ENCODE data around the gene CMSS1.

CMSS1 gene

GRCh38 chr3:100129941-100130340 is 312.3 kb downstream of the CMSS1 start:
- Histone ChIP-seq H3K27ac (ENCODE audit: low read length) (no peak overlapping the region), H3K36me3 (ENCODE audit: control insufficient read depth in 1 of 2, insufficient read depth in 2 of 2, low read length in 2 of 2) (no peaks in the 10 kb centered on the region), H3K9me3 (ENCODE audit: control insufficient read depth in 1 of 2, low read length in 2 of 2) (no peaks in the 10 kb centered on the region), H3K4me3 (ENCODE audit: low read depth in 1 of 2, low read length in 2 of 2) (no peak overlapping the region), H3K27me3 (ENCODE audit: low read depth, low read length) (no peaks in the 10 kb centered on the region), H3K4me1 (ENCODE audit: control insufficient read depth in 1 of 2, insufficient read depth in 2 of 2, low read length in 2 of 2) (peaks cover 4 to 15% of the 10 kb centered on the region in 2 donors)

DNA sequence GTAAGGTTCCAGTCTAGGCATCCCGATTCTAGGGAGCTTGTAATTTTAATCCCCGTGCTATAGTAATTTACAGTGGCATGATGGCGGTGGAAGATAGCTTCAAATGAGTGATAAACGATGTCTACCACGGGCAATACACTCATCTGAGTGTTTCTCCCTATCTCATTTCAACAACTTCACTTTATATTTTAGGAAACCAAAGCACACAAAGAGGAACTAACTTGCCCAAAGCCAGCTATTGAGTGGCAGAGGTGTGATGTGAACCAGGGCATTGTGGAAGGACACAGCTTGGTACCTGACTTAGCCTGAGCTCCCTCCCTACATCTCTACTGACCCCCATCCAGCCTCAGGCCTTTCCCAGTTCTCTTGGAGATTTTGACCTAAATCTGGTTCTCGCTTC is 313.6 kb downstream of the CMSS1 start:
- no peak overlapping the region for H3K27ac ChIP-seq (ENCODE audit: low read length)
- H3K9me3 ChIP-seq (ENCODE audit: control insufficient read depth in 1 of 2, low read length in 2 of 2) = no peaks in the 10 kb centered on the region
- H3K4me3 ChIP-seq (ENCODE audit: low read depth in 1 of 2, low read length in 2 of 2) = no peak overlapping the region
- no peaks in the 10 kb centered on the region for H3K27me3 ChIP-seq (ENCODE audit: low read depth, low read length)
- H3K36me3 ChIP-seq (ENCODE audit: control insufficient read depth in 1 of 2, insufficient read depth in 2 of 2, low read length in 2 of 2) = no peaks in the 10 kb centered on the region
- peaks cover 0 to 8% of the 10 kb centered on the region in 2 donors for H3K4me1 ChIP-seq (ENCODE audit: control insufficient read depth in 1 of 2, insufficient read depth in 2 of 2, low read length in 2 of 2)

GRCh38 chr3:100136921-100137320 is 319.3 kb downstream of the CMSS1 start:
- Histone ChIP-seq H3K4me3 (ENCODE audit: low read depth in 1 of 2, low read length in 2 of 2) (no peak overlapping the region), H3K27ac (ENCODE audit: low read length) (no peak overlapping the region), H3K4me1 (ENCODE audit: control insufficient read depth in 1 of 2, insufficient read depth in 2 of 2, low read length in 2 of 2) (peaks cover 0 to 5% of the 10 kb centered on the region in 2 donors), H3K27me3 (ENCODE audit: low read depth, low read length) (no peaks in the 10 kb centered on the region), H3K36me3 (ENCODE audit: control insufficient read depth in 1 of 2, insufficient read depth in 2 of 2, low read length in 2 of 2) (no peaks in the 10 kb centered on the region), H3K9me3 (ENCODE audit: control insufficient read depth in 1 of 2, low read length in 2 of 2) (no peaks in the 10 kb centered on the region)

- peaks cover 0 to 7% of the 10 kb centered on the region in 2 donors for H3K9me3 ChIP-seq (ENCODE audit: control insufficient read depth in 1 of 2, low read length in 2 of 2)
- H3K27me3 ChIP-seq (ENCODE audit: low read depth, low read length) = no peaks in the 10 kb centered on the region
- no peak overlapping the region for H3K4me3 ChIP-seq (ENCODE audit: low read depth in 1 of 2, low read length in 2 of 2)
- H3K27ac ChIP-seq (ENCODE audit: low read length) = no peak overlapping the region
- no peaks in the 10 kb centered on the region for H3K36me3 ChIP-seq (ENCODE audit: control insufficient read depth in 1 of 2, insufficient read depth in 2 of 2, low read length in 2 of 2)
- peaks cover 0 to 5% of the 10 kb centered on the region in 2 donors for H3K4me1 ChIP-seq (ENCODE audit: control insufficient read depth in 1 of 2, insufficient read depth in 2 of 2, low read length in 2 of 2)
Measured at GRCh38 chr3:100140976-100141375, 323.3 kb downstream of the CMSS1 start.

GRCh38 chr3:100141586-100141985 is 323.9 kb downstream of the CMSS1 start:
- Histone ChIP-seq H3K4me3 (ENCODE audit: low read depth in 1 of 2, low read length in 2 of 2) (no peak overlapping the region), H3K27me3 (ENCODE audit: low read depth, low read length) (no peaks in the 10 kb centered on the region), H3K4me1 (ENCODE audit: control insufficient read depth in 1 of 2, insufficient read depth in 2 of 2, low read length in 2 of 2) (no peaks in the 10 kb centered on the region), H3K27ac (ENCODE audit: low read length) (no peak overlapping the region), H3K36me3 (ENCODE audit: control insufficient read depth in 1 of 2, insufficient read depth in 2 of 2, low read length in 2 of 2) (no peaks in the 10 kb centered on the region), H3K9me3 (ENCODE audit: control insufficient read depth in 1 of 2, low read length in 2 of 2) (peaks cover 0 to 7% of the 10 kb centered on the region in 2 donors)

DNA sequence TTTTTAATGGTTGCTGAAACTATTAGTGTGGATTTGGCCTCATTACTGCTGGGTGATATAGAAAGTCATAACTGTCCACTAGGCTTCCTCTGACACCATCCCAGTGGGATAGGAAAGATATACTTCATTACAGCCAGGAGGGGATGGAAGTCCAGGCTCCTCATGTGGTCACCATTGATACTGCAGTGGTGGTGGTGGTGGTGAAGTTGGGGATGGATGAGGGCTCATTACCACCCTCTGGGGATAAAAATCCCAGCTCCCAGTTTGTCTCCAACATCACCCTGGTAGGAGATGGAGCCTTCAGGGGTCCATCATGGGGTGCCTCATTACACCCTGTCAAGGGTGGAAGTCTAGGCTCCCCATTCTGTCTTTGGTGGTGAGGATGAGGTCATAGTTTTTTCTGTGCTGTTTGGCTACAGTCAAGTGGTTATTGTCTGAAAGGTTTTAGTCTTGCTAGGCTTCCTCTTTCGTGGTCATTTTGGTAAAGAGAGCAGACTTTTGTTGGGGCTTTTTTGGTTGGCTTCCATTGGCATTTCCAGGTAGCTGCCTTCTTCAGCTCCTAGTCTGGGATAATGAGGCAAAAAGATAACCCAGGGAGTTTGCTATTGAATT is 326.7 kb downstream of the CMSS1 start:
- Histone ChIP-seq H3K4me3 (ENCODE audit: low read depth in 1 of 2, low read length in 2 of 2) (no peak overlapping the region), H3K4me1 (ENCODE audit: control insufficient read depth in 1 of 2, insufficient read depth in 2 of 2, low read length in 2 of 2) (peaks cover 0 to 4% of the 10 kb centered on the region in 2 donors), H3K9me3 (ENCODE audit: control insufficient read depth in 1 of 2, low read length in 2 of 2) (peaks cover 0 to 7% of the 10 kb centered on the region in 2 donors), H3K36me3 (ENCODE audit: control insufficient read depth in 1 of 2, insufficient read depth in 2 of 2, low read length in 2 of 2) (no peaks in the 10 kb centered on the region), H3K27ac (ENCODE audit: low read length) (no peak overlapping the region), H3K27me3 (ENCODE audit: low read depth, low read length) (no peaks in the 10 kb centered on the region)

- Histone ChIP-seq H3K4me3 (ENCODE audit: low read depth in 1 of 2, low read length in 2 of 2) (no peak overlapping the region), H3K27ac (ENCODE audit: low read length) (peak overlapping the region; percentile 27), H3K4me1 (ENCODE audit: control insufficient read depth in 1 of 2, insufficient read depth in 2 of 2, low read length in 2 of 2) (peaks cover 0 to 20% of the 10 kb centered on the region in 2 donors)
Measured at GRCh38 chr3:100149130-100149529, 331.5 kb downstream of the CMSS1 start.

GRCh38 chr3:100149713-100150415 is 332.2 kb downstream of the CMSS1 start:
- Histone ChIP-seq H3K4me1 (ENCODE audit: control insufficient read depth in 1 of 2, insufficient read depth in 2 of 2, low read length in 2 of 2) (peaks cover 0 to 20% of the 10 kb centered on the region in 2 donors), H3K27me3 (ENCODE audit: low read depth, low read length) (no peaks in the 10 kb centered on the region), H3K27ac (ENCODE audit: low read length) (peak overlapping the region; percentile 27), H3K36me3 (ENCODE audit: control insufficient read depth in 1 of 2, insufficient read depth in 2 of 2, low read length in 2 of 2) (no peaks in the 10 kb centered on the region), H3K9me3 (ENCODE audit: control insufficient read depth in 1 of 2, low read length in 2 of 2) (no peaks in the 10 kb centered on the region), H3K4me3 (ENCODE audit: low read depth in 1 of 2, low read length in 2 of 2) (no peak overlapping the region)

More at GRCh38 chr3:100149130-100149529, 331.5 kb downstream of the CMSS1 start:
- H3K9me3 ChIP-seq (ENCODE audit: control insufficient read depth in 1 of 2, low read length in 2 of 2) = no peaks in the 10 kb centered on the region
- no peaks in the 10 kb centered on the region for H3K36me3 ChIP-seq (ENCODE audit: control insufficient read depth in 1 of 2, insufficient read depth in 2 of 2, low read length in 2 of 2)
- H3K27me3 ChIP-seq (ENCODE audit: low read depth, low read length) = no peaks in the 10 kb centered on the region

GRCh38 chr3:100150473-100150872 is 332.8 kb downstream of the CMSS1 start:
- Histone ChIP-seq H3K4me1 (ENCODE audit: control insufficient read depth in 1 of 2, insufficient read depth in 2 of 2, low read length in 2 of 2) (peaks cover 0 to 20% of the 10 kb centered on the region in 2 donors), H3K36me3 (ENCODE audit: control insufficient read depth in 1 of 2, insufficient read depth in 2 of 2, low read length in 2 of 2) (no peaks in the 10 kb centered on the region), H3K27me3 (ENCODE audit: low read depth, low read length) (no peaks in the 10 kb centered on the region), H3K4me3 (ENCODE audit: low read depth in 1 of 2, low read length in 2 of 2) (no peak overlapping the region), H3K9me3 (ENCODE audit: control insufficient read depth in 1 of 2, low read length in 2 of 2) (peaks cover 4 to 5% of the 10 kb centered on the region in 2 donors), H3K27ac (ENCODE audit: low read length) (peak overlapping the region; percentile 45)

DNA sequence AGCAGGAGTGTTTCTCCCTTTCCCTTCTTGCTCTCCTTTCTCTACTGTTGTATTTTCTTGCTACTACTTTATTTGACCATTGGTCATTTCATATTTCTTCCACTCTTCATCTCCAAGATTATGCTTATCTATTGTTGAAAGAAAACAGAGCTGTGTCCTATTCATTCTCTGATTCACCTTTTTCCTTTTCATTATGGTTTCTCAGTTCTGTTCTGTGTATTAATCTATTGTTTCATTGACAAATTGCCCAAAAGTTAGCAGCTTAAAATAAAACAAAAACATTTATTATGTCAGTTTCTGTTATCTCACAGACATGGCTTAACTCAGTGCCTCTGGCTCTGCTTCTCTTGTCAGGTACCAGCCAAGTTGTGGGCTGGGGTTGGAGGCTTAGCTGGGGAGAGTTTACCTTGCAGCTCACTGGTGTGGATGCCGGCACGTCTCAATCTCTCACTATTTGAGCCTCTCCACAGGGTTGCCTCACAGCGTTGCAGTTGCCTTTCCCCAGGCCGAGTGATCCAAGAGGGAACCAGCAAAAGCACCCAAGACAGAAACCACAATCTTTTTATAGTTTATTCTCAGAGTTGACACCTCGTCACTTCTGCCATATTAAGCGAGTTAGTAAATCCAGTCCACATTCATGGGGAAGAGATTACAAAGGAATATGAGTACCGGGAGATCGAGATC is 333.5 kb downstream of the CMSS1 start:
- Histone ChIP-seq H3K4me1 (ENCODE audit: control insufficient read depth in 1 of 2, insufficient read depth in 2 of 2, low read length in 2 of 2) (peaks cover 0 to 20% of the 10 kb centered on the region in 2 donors), H3K4me3 (ENCODE audit: low read depth in 1 of 2, low read length in 2 of 2) (no peak overlapping the region), H3K9me3 (ENCODE audit: control insufficient read depth in 1 of 2, low read length in 2 of 2) (peaks cover 4 to 6% of the 10 kb centered on the region in 2 donors), H3K27ac (ENCODE audit: low read length) (peak overlapping the region; percentile 45), H3K27me3 (ENCODE audit: low read depth, low read length) (no peaks in the 10 kb centered on the region), H3K36me3 (ENCODE audit: control insufficient read depth in 1 of 2, insufficient read depth in 2 of 2, low read length in 2 of 2) (no peaks in the 10 kb centered on the region)

GRCh38 chr3:100154171-100154570 is 336.5 kb downstream of the CMSS1 start:
- Histone ChIP-seq H3K36me3 (ENCODE audit: control insufficient read depth in 1 of 2, insufficient read depth in 2 of 2, low read length in 2 of 2) (no peaks in the 10 kb centered on the region), H3K9me3 (ENCODE audit: control insufficient read depth in 1 of 2, low read length in 2 of 2) (peaks cover 4 to 6% of the 10 kb centered on the region in 2 donors), H3K4me3 (ENCODE audit: low read depth in 1 of 2, low read length in 2 of 2) (no peak overlapping the region), H3K4me1 (ENCODE audit: control insufficient read depth in 1 of 2, insufficient read depth in 2 of 2, low read length in 2 of 2) (peaks cover 0 to 18% of the 10 kb centered on the region in 2 donors), H3K27ac (ENCODE audit: low read length) (no peak overlapping the region), H3K27me3 (ENCODE audit: low read depth, low read length) (no peaks in the 10 kb centered on the region)
